A673 (cell line): Measurements from ENCODE around the gene SYT4. TPM values are rescaled to one million over a fixed set of nuclear protein-coding genes. Genes with fewer than 3 reads are reported as not detected.

Source experiments
- BruUV-seq: library from RNA; stranded (reverse); fragments of 400-500 nt; replicated peaks from 2 replicates; lab custom pipeline; 2021; lab: Mats Ljungman, UMichigan
- CTCF ChIA-PET: fragments of 300-600 bp; sonication (Branson Sonifier 250); formaldehyde crosslinking; loops from one replicate; lab custom pipeline; 2022; ENCODE audit warnings: antibody characterized with exemption; lab: Charles Lee
- POLR2A ChIA-PET: fragments of 300-600 bp; sonication (Branson Sonifier 250); formaldehyde crosslinking; loops from one replicate; lab custom pipeline; 2022; ENCODE audit warnings: antibody characterized with exemption; ENCODE audit not compliant: low non-redundant PET; lab: Charles Lee
- DNase-seq: peaks from one replicate; pipeline ENCODE4 v3.0.0-alpha.2; 2015; ENCODE audit warnings: low spot score
- H3K27ac ChIP-seq: fragments of 200-600 bp; sonication (generic); 2 replicates; pipeline ENCODE4 v1.5.1; 2016; ENCODE audit warnings: mixed run types, low read depth, mild to moderate bottlenecking, mixed read lengths, antibody characterized with exemption, low read length; ENCODE audit not compliant: poor library complexity, severe bottlenecking
- H3K27me3 ChIP-seq: fragments of 200-600 bp; sonication (generic); replicated peaks from 2 replicates; pipeline ENCODE4 v1.6.1; 2017; ENCODE audit warnings: mixed run types, low read depth, mild to moderate bottlenecking, mixed read lengths, antibody characterized with exemption, low read length; ENCODE audit not compliant: insufficient read depth, poor library complexity
- H3K36me3 ChIP-seq: fragments of 200-600 bp; sonication (generic); 2 replicates; pipeline ENCODE4 v1.6.1; 2016; ENCODE audit warnings: mixed run types, mild to moderate bottlenecking, mixed read lengths, antibody characterized with exemption, low read length; ENCODE audit not compliant: insufficient read depth, poor library complexity, severe bottlenecking
- H3K4me1 ChIP-seq: fragments of 200-600 bp; sonication (generic); 2 replicates; pipeline ENCODE4 v1.6.1; 2017; ENCODE audit warnings: mixed run types, mild to moderate bottlenecking, mixed read lengths, antibody characterized with exemption, low read length; ENCODE audit not compliant: insufficient read depth, poor library complexity, severe bottlenecking
- H3K4me3 ChIP-seq: fragments of 200-600 bp; sonication (generic); 2 replicates; pipeline ENCODE4 v1.5.1; 2016; ENCODE audit warnings: low read depth, mixed run types, mild to moderate bottlenecking, mixed read lengths, low read length; ENCODE audit not compliant: poor library complexity, severe bottlenecking
- H3K9me3 ChIP-seq: fragments of 200-600 bp; sonication (generic); 2 replicates; pipeline ENCODE4 v1.6.1; 2016; ENCODE audit warnings: mixed run types, low read depth, mild to moderate bottlenecking, mixed read lengths, antibody characterized with exemption, low read length; ENCODE audit not compliant: poor library complexity, severe bottlenecking
- CTCF ChIP-seq: fragments of 300-800, 200-600 bp; sonication (generic); conservative IDR thresholded peaks from 2 replicates; pipeline ENCODE4 v1.5.1; 2017; ENCODE audit warnings: low read depth, mild to moderate bottlenecking, antibody characterized with exemption, low read length, moderate library complexity, mixed read lengths
- EZH2 ChIP-seq: fragments of 200-600 bp; sonication (generic); IDR thresholded peaks from 2 replicates; pipeline ENCODE4 v1.6.1; 2017; ENCODE audit warnings: borderline replicate concordance, low read depth, mild to moderate bottlenecking, mixed read lengths, antibody characterized with exemption, low read length; ENCODE audit not compliant: poor library complexity, severe bottlenecking
- intact Hi-C: fragments of 100-400 bp; cut with micrococcal nuclease; formaldehyde crosslinking; loops from one replicate; pipeline ENCODE4 v1.10.0; 2022; ENCODE audit not compliant: unreplicated experiment
- total RNA-seq: library from RNA; stranded (reverse); gene quantifications from 2 replicates; pipeline ENCODE4 v1.2.3, GENCODE V29; 2021

The SYT4 gene
- total RNA-seq, 1 experiment from 2014 or later, result 2.3 TPM

GRCh38 chr18:43276491-43276890 lies 799 bp downstream of the SYT4 start:
- Histone ChIP-seq H3K27ac (no peak overlapping the region), H3K36me3 (no peaks in the 10 kb centered on the region), H3K4me1 (no peaks in the 10 kb centered on the region), H3K9me3 (no peaks in the 10 kb centered on the region), H3K27me3 (no peaks in the 10 kb centered on the region), H3K4me3 (no peak overlapping the region)
- no peak for TF ChIP-seq CTCF
- no peak for TF ChIP-seq EZH2
- ChIA-PET CTCF (no interaction called here), POLR2A (no interaction called here)
- no TSS peak for BruUV-seq
- no peak for DNase-seq
- intact Hi-C loops, result loop anchor here (5.0 kb wide), 4 partner anchors 116 to 1164 kb away; no protein-coding TSS in a partner anchor

DNA sequence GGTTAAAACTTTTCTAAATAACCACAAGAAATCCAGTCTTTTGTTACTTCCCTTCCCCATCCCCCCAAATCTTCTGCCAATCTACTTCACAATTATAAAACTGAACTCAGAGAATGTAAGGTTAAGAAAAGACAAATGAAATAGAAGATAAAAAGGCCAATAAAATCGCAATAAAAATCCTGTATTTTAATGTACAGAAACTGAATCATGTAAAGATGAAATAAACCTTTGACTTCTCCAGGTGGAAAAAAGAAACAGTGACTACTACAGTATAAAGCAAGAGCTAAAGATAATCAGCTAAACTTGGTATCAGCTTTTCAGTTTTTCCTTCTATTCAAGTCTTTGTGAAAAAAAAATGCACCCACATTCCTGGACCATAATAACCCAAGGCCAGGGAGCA lies 1.7 kb downstream of the SYT4 start:
- DNase-seq, result no peak
- no peaks in the 10 kb centered on the region for H3K27me3 ChIP-seq
- no peaks in the 10 kb centered on the region for H3K36me3 ChIP-seq
- ChIA-PET CTCF (no interaction called here), POLR2A (no interaction called here)
- no peak overlapping the region for H3K4me3 ChIP-seq
- TF ChIP-seq CTCF, result no peak
- TF ChIP-seq EZH2, result no peak
- intact Hi-C loops, result loop anchor here (5.0 kb wide), 4 partner anchors 117 to 1163 kb away; no protein-coding TSS in a partner anchor
- H3K9me3 ChIP-seq, result no peaks in the 10 kb centered on the region
- H3K4me1 ChIP-seq, result no peaks in the 10 kb centered on the region
- BruUV-seq, result no TSS peak
- H3K27ac ChIP-seq, result no peak overlapping the region

GRCh38 chr18:43274526-43274925 lies 2.8 kb downstream of the SYT4 start:
- intact Hi-C loops, result no loop called here
- DNase-seq, result no peak
- no TSS peak for BruUV-seq
- H3K4me3 ChIP-seq, result no peak overlapping the region
- no peaks in the 10 kb centered on the region for H3K9me3 ChIP-seq
- H3K27ac ChIP-seq, result no peak overlapping the region
- TF ChIP-seq EZH2, result no peak
- no peak for TF ChIP-seq CTCF
- CTCF ChIA-PET, result no interaction called here
- POLR2A ChIA-PET, result no interaction called here
- H3K36me3 ChIP-seq, result no peaks in the 10 kb centered on the region
- no peaks in the 10 kb centered on the region for H3K4me1 ChIP-seq
- H3K27me3 ChIP-seq, result no peaks in the 10 kb centered on the region
